Stimulated activated CD8-positive, alpha-beta memory T cell treated with anti-CD3 and anti-CD28 coated beads, Interleukin-4, amount 100 ng/mL, for 48 hours (primary cell): ENCODE measurements around the gene PLEKHA8.

Experiments used
- DNase-seq: peaks from one replicate; pipeline ENCODE4 v3.0.0-alpha.2; 2020

The PLEKHA8 gene

GRCh38 chr7:30114536-30115238 is 86.5 kb downstream of the PLEKHA8 start:
- no peak for DNase-seq

- DNase-seq, result no peak
Measured at GRCh38 chr7:30115709-30116297, 87.6 kb downstream of the PLEKHA8 start.

GRCh38 chr7:30116771-30117170 is 88.6 kb downstream of the PLEKHA8 start:
- DNase-seq, result no peak

GRCh38 chr7:30117896-30118295 is 89.7 kb downstream of the PLEKHA8 start:
- DNase-seq, result no peak

- no peak for DNase-seq
Measured at GRCh38 chr7:30119890-30120577, 91.8 kb downstream of the PLEKHA8 start.

- no peak for DNase-seq
Measured at GRCh38 chr7:30133736-30134610, 105.8 kb downstream of the PLEKHA8 start.

- peak; percentile 89 for DNase-seq
Measured at GRCh38 chr7:30134611-30135300, 106.5 kb downstream of the PLEKHA8 start, which contains the start of gene MTURN. TSS of gene MTURN (plus strand) at chr7:30134986. CDS start at chr7:30135137, 151 bp downstream.

- peak; percentile 65 for DNase-seq
Measured at GRCh38 chr7:30135301-30136116, 107.3 kb downstream of the PLEKHA8 start.

GRCh38 chr7:30136117-30136731 is 108.0 kb downstream of the PLEKHA8 start:
- no peak for DNase-seq

- DNase-seq, result no peak
Measured at GRCh38 chr7:30136743-30137485, 108.7 kb downstream of the PLEKHA8 start.

GRCh38 chr7:30139836-30140384 is 111.7 kb downstream of the PLEKHA8 start:
- no peak for DNase-seq

GRCh38 chr7:30140456-30140855 is 112.2 kb downstream of the PLEKHA8 start:
- no peak for DNase-seq

- no peak for DNase-seq
Measured at GRCh38 chr7:30142710-30143109, 114.5 kb downstream of the PLEKHA8 start.

- no peak for DNase-seq
Measured at GRCh38 chr7:30143748-30144251, 115.6 kb downstream of the PLEKHA8 start.

GRCh38 chr7:30144657-30145306 is 116.6 kb downstream of the PLEKHA8 start:
- DNase-seq, result no peak

- DNase-seq, result no peak
Measured at GRCh38 chr7:30145426-30145970, 117.3 kb downstream of the PLEKHA8 start.

GRCh38 chr7:30146127-30146612 is 118.0 kb downstream of the PLEKHA8 start:
- DNase-seq, result no peak

- DNase-seq, result no peak
Measured at GRCh38 chr7:30147223-30147622, 119.0 kb downstream of the PLEKHA8 start.

GRCh38 chr7:30147785-30148184 is 119.6 kb downstream of the PLEKHA8 start:
- DNase-seq, result no peak
